GM08714 (cell line): ENCODE data around the gene GAB2.
"Not testable (repeated sequence)": the region's sequence is repeated elsewhere in the genome, so short reads cannot be mapped to it uniquely, and the experiment has no call there.

Source experiments
- H3K4me3 ChIP-seq: fragments of 200-500 bp; sonication (Bioruptor generic); 2 replicates; pipeline ENCODE4 v1.5.1; 2014; ENCODE audit warnings: mild to moderate bottlenecking, low read length, inconsistent platforms
- ZNF274 ChIP-seq: IDR thresholded peaks from 2 replicates; pipeline ENCODE4 v1.6.1; 2012; ENCODE audit warnings: mild to moderate bottlenecking, low read depth, low read length

The GAB2 gene

DNA sequence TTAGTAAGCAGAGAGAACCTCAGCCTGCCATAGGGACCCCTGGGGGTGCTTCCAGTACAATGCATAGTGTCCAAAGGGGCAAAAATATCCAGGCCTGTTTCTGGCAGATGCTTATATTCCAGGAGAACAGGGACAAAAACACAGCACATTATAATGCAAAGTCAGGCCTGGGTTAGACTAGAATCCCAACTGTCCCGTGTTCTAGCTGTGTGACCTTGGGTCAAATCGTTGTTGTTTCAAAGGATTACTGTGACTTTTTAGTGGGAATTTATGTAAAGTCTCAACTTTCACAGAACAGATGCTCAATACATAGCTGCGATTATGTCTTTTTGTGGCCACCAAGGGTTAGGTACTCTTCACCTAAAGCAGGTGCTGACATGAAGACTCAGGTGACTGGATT lies 142.9 kb downstream of the GAB2 start:
- no peak overlapping the region for H3K4me3 ChIP-seq
- TF ChIP-seq ZNF274 = no peak

DNA sequence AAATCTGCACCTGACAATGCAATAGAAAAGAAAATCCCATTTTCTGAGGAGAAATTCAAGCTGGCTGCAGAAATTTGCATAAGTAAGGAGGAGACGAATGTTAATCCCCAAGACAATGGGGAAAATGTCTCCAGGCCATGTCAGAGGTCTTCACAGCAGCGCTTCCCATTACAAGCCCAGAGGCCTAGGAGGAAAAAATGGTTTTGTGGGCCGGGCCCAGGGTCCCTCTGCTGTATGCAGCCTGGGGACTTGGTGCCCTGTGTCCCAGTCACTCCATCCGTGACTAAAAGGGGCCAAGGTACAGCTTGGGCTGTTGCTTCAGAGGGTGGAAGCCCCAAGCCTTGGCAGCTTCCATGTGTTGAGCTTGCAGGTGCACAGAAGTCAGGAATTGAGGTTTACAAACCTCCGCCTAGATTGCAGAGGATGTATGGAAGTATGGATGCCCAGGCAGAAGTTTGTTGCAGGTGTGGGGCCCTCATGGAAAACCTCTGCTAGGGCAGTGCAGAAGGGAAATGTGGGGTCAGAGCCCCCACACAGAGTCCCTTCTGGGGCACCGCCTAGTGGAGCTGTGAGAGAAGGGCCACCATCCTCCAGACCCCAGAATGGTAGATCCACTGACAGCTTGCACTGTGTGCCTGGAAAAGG lies 144.9 kb downstream of the GAB2 start:
- not testable (repeated sequence) for H3K4me3 ChIP-seq

DNA sequence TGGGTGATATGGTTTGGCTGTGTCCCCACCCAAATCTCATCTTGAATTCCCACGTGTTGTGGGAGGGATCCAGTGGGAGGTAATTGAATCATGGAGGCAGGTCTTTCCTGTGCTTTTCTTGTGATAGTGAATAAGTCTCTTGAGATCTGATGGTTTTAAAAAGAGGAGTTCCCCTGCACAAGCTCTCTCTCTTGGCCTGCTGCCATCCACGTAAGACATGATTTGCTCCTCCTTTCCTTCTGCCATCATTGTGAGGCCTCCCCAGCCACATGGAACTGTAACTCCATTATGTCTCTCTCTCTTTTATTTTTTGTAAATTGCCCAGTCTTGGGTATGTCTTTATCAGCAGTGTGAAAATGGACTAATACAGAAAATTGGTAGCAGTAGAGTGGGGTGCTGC lies 145.8 kb downstream of the GAB2 start:
- not testable (repeated sequence) for H3K4me3 ChIP-seq

DNA sequence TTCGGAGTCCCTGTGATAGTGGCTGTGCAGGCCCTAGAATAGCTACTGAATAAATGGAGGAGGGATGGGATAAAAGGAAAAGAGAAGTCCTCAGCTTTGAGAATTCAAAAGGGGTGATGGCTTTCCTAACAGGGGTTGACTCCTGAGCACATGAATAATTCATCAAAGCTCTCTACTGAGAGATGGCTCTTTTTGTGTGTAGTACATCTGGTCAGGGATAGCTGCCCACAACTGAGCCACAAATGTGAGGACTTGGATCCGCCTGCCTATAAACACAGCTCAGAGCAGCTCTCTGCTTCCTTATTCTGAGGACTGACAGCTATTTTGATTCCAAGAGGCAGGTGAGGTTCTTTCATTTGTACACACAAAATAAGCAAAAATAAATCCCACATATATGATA lies 146.6 kb downstream of the GAB2 start:
- no peak for TF ChIP-seq ZNF274
- no peak overlapping the region for H3K4me3 ChIP-seq

DNA sequence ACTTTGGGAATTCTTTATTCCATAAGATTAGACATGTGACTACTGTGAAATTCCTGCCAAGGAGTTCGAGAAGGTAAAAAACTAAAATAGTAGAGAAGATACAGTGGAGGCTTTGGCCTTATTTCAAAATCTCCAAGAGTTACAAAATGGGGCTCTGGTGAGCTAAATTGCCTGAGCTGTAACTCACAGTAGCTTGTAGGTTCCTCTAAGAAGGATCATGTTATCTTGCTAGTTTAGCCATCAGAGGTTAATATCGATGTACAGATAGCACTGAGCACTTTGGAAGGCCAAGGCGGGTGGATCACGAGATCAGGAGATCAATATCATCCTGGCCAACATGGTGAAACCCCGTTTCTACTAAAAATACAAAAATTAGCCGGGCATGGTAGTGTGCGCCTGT lies 147.8 kb downstream of the GAB2 start:
- TF ChIP-seq ZNF274 = no peak
- H3K4me3 ChIP-seq = no peak overlapping the region

DNA sequence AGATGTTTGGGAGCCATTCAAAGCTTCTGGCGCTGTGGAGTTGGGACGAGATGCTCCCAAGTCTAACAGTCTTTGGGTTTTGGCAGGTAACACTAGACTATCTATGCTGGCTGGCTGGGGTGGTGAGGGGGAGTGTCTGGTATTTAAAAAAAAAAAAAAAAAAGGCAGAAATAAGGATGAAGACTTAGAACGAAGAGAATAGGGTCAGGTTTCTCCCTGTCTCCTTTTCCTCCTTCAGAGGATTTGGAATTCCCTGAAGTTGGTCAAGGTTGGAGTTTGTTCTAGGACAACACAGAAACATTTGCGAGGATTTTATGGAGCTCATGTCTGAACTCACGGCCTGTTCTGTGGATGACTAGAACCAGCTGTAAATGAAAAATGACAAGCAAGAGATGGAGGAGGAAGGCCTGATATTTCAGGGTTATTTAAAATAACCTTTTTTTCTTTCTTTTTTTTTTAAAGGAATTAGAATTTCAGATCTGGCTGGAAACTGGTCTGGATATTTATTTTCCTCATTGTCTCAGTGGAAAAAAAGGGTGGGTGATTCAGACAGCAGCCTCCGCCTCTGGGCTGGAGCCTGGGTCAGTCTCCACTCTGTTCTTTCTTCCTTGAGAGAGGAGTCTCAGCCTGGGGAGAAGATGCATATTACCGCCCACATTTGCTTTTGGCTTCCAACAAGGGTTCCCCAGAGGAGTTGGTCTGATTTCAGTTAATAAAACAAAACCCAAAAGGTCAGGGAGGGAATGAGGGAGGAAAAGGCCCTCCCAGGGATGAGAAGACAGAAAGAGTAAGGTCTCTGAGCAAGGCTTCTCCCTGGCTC lies 148.8 kb downstream of the GAB2 start:
- no peak overlapping the region for H3K4me3 ChIP-seq
- no peak for TF ChIP-seq ZNF274

DNA sequence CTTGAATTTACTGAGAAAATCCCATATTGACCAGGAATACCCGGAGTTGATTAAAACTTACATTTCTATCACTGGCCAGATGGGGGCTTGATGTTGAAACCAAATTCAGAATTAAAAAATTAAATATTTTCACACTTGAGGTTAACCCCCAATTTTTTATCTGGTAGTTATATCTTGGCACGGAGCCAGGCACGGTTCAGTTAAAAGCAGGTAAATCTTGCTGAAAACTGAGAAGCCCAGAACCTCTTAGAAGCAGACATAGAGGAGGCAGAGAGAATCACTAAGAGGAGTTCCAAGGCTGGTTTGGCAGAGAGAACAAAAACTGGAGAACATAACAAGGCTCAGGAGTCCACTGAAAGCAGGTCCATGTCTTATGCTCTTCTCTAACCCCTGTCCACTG lies 151.2 kb downstream of the GAB2 start:
- TF ChIP-seq ZNF274 = no peak
- no peak overlapping the region for H3K4me3 ChIP-seq

DNA sequence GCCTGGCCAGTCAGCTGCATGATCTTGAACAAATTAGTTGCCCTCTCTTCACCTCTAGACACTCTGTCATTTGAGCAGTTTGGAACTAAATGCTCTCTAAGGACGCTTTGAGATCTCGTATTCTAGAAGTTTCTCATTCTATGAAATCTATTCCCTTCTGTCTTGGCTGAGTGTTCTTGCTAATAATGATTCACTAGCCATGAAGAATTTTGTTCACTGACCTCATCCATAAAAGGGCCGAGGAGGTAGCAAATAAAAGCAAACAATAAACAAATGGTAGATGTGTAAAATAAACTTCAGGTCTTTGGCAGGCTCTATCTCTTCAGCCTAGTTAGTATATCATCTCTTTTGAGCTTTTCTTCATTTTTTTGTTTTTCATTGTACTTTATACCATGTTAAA lies 152.3 kb downstream of the GAB2 start:
- TF ChIP-seq ZNF274 = no peak

DNA sequence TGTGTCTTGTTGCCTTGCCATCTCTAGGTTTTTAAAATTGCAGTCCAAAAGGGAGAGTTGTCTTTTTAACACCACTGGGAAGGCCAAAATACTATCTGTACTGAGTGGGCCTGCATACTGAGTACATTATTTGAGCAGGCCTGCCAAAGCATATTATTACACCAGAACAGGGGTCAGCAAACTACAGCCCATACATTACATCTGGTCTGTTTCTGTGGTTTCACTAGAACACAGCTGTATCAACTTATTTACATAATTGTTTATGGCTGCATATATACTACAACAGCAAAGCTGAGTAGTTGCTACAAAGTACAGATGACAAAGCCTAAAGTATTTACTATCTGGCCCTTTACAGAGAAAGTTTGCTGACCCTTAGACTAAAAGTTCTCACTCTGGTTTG lies 154.9 kb downstream of the GAB2 start:
- no peak for TF ChIP-seq ZNF274

More for the DNA sequence above, 152.3 kb downstream of the GAB2 start:
- H3K4me3 ChIP-seq = no peak overlapping the region

DNA sequence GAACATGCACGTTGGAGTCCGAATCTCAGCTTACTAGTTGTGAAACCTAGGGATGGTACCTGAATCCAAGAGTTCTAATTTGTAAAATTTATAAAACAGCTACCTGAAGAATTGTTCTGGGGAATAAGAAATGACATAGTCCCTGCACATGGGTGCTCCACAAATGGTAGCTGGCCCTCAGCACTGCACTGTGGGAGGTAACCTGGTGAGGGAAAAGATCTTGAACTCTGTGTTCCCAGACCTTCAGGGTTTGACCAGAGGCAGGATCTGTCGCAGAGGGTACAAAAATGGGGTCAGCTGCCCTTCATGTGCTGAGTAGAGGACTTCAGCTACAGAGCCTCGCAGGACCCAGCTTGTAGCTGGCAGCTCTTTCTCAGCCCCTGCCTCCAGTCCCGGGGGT lies 155.4 kb downstream of the GAB2 start:
- TF ChIP-seq ZNF274 = no peak

More for the DNA sequence above, 154.9 kb downstream of the GAB2 start:
- H3K4me3 ChIP-seq = no peak overlapping the region

DNA sequence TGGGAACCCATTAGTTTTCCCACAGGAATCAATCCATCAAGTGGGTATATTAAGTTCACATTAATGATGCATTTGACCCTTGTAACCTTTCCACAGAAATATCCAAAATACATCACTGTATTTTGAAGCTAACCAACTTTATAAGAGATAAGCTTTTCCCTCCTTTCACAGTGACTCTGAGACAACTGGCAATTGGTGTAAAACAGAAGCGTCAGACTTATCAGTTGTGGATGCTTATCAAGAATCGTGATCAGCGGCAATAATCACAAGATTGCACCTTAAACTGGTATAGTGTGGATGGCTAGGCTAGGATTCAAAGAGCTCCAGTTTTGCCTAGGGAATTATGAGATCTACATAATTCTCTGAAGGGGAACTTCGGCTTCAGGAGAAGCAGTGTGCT lies 155.8 kb downstream of the GAB2 start:
- H3K4me3 ChIP-seq = no peak overlapping the region
- no peak for TF ChIP-seq ZNF274

More for the DNA sequence above, 155.4 kb downstream of the GAB2 start:
- no peak overlapping the region for H3K4me3 ChIP-seq

DNA sequence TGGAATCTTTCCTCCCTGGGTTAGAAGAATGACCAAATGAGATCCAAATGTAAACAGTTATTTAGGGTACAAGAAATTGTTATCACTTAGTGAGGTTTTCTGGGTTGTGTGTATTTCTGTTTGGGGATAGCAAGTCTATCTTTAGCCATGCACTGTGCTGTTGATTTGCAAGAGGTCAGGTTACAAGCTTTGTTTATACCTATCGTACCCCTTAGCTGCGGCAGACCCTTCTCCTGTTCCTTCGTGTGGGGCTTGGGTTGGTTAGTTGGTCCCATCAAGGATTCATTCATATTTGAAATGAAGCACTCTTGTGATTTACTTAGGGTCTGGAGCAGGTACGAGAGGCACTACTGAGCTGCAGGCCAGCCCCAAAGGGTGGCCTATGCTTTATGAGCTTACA lies 156.3 kb downstream of the GAB2 start:
- no peak for TF ChIP-seq ZNF274
- H3K4me3 ChIP-seq = no peak overlapping the region

DNA sequence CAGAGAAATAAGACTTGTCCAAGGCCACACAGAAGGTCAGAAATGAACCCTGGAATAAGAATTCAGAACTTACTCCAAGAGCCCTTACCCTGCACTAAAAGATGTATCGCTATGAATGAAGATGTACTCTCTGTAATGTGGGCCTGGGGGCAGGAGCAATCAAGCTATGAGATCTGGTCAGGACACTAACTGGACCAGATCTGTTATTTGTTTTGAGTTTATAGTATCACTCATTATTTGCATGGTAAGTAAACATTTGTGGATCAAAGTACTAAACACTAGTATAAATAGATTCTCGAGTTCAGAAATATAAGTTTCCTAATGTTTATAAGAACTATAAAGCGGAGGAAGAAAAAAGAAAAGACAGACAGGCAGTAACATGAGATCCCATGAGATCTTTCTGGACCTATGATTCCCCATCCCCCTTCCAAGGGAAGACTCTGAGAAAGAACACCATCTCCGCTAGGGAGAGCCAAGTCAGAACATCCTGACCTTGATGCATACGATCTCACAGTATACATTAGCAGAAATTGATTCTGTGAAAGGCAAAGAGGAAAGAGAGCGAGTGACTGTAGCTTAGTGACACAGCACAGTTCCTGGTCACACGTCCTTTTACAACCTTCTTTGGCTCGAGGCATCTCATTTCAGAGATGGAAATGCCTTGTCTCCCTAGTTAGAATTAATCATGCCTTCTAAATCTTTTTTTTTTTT lies 157.7 kb downstream of the GAB2 start:
- TF ChIP-seq ZNF274 = no peak

DNA sequence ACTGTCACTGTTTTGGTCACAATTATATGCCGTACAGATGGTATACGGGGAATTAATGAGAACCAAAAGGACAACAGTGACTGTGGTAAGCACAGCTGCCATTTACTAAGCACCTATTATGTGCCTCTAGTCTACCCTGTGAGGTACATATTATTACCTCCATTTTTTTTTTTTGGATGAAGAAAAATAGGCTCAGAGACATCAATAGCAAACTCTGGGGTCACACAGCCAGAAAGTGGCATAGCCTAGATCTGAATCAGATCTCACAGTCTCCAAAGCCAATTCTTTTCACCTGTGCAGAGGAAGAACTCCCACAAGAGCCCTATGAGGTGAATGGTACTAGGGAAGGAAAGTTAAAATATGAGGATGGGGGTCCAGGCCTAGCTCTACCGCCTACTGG lies 160.0 kb downstream of the GAB2 start:
- no peak overlapping the region for H3K4me3 ChIP-seq
- TF ChIP-seq ZNF274 = no peak

More for the DNA sequence above, 157.7 kb downstream of the GAB2 start:
- H3K4me3 ChIP-seq = no peak overlapping the region

DNA sequence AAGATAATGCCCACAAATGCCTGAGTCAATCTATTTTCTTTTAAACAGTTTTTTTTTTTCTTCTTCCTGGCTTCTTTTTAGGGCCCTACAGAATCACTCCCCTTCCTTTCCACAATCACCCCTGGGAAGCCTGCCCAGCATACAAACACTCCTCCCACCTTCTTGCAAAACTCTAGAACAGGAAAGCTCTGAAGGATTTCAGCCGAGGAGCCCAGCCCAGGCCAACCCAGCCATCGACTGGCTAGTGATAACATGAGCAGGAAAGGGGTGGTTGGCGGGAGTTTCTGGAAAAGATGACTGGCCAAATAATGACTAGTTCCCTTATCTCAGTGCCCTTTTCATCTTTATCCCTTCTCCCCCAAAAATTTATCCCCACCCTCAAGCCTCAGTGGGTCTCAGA lies 160.7 kb downstream of the GAB2 start:
- TF ChIP-seq ZNF274 = no peak
- no peak overlapping the region for H3K4me3 ChIP-seq
